Hematopoietic multipotent progenitor cell (in vitro differentiated cells): ENCODE results near the gene ABCA3. TPM values are rescaled to one million over a fixed set of nuclear protein-coding genes. Genes with fewer than 3 reads are reported as not detected.

Experiments used
- DNase-seq, 3 donors: peaks; one replicate each; pipeline ENCODE4 v3.0.0-alpha.2; 2011 to 2015; ENCODE audit warnings: low read depth in 2 of 3, low spot score in 2 of 3
- total RNA-seq: library from RNA; depleted of rRNA; stranded (reverse); fragments of >200 nt; gene quantifications from one replicate; pipeline ENCODE4 v1.2.3, GENCODE V29; 2012

Gene ABCA3
- total RNA-seq, 1 donor: 8.1 TPM

DNA sequence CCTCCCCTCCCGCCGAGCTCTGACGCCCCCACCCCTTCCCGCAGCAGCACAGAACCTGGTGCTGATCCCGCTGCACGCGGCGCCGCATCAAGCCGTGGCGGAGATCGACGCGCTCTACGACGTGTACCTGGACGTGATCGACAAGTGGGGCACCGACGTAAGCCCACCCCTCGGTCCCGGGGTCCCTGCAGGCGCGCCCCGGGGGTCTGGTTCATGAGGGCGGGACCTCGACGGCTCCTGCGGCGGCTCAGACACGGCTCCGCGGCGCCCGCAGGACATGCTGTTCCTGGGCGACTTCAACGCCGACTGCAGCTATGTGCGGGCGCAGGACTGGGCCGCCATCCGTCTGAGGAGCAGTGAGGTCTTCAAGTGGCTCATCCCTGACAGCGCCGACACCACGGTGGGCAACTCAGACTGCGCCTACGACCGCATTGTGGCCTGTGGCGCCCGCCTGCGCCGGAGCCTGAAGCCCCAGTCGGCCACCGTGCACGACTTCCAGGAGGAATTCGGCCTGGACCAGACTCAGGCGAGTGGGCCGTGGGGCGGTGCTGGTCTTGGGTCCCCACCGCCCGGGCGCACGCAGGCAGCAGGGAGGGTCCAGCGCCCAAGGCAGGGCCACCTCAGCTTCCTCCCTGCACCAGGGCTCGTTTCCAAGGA lies 102.9 kb downstream of the ABCA3 start:
- DNase-seq: no peak

DNA sequence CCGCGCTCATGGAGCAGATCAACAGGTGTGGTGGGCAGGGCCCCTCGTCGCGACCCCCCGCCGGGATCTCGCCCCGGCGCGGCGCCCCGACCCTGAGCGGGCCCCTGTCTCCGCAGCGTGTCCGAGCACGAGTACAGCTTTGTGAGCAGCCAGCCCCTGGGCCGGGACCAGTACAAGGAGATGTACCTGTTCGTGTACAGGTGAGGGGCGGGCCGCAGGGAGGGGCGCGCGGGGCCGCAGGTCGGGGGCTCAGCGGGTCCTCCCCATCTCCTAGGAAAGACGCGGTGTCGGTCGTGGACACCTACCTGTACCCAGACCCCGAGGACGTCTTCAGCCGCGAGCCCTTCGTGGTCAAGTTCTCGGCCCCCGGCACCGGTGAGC lies 103.4 kb downstream of the ABCA3 start:
- no peak for DNase-seq

GRCh38 chr16:2236337-2237101 lies 104.0 kb downstream of the ABCA3 start, which contains the start of gene DNASE1L2:
Gene DNASE1L2 (plus strand): TSS chr16:2236444. CDS start chr16:2236817, 373 bp downstream.
- no peak for DNase-seq

GRCh38 chr16:2235695-2236336 lies 104.7 kb downstream of the ABCA3 start:
- no peak for DNase-seq

DNA sequence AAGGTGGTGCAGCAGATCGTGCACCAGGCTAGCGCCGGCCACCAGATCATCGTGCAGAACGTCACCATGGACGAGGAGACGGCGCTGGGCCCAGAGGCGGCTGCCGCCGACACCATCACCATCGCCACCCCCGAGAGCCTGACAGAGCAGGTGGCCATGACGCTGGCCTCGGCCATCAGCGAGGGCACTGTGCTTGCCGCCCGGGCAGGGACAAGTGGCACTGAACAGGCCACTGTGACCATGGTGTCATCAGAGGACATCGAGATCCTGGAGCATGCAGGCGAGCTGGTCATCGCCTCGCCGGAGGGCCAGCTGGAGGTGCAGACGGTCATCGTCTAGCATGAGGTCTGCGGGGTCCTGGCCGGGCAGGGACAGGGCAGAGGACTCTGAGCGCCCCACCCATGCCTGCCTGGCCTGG lies 105.3 kb downstream of the ABCA3 start:
- no peak for DNase-seq

- no peak for DNase-seq
These were observed 105.7 kb downstream of the ABCA3 start for GRCh38 chr16:2234813-2235170.

DNA sequence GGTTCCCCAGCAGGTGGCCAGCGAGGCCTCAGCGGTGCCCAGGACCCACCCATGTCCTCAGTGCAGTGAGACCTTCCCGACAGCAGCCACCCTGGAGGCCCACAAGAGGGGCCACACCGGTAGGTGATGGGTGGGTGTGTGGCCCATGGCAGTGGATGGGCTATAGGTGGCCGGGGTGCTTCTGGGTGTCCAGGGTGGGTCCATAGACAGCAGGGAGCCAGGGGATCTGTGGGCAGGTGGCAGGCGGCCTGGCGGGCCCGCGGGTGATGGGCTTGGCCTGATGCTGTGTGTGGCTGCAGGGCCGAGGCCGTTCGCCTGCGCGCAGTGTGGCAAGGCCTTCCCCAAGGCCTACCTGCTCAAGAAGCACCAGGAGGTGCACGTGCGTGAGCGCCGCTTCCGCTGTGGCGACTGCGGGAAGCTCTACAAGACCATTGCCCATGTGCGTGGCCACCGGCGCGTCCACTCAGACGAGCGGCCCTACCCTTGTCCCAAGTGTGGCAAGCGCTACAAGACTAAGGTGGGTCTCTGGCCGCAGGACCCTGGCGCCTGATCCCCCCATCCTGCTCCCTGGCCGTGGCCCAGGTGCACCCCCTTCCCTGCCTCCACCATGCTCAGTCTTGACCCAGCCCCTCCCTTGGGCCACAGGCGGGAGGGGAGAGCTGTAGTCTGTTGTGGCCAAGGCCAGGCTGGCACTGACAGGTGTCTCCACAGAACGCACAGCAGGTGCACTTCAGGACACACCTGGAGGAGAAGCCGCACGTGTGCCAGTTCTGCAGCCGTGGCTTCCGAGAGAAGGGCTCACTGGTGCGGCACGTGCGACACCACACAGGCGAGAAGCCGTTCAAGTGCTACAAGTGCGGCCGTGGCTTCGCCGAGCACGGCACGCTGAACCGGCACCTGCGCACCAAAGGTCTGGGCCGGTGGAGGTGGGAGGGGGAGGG lies 106.4 kb downstream of the ABCA3 start:
- DNase-seq: no peak

- no peak for DNase-seq
These were observed 107.3 kb downstream of the ABCA3 start for GRCh38 chr16:2233046-2233775.

GRCh38 chr16:2232094-2232990 lies 108.2 kb downstream of the ABCA3 start:
- DNase-seq: no peak

GRCh38 chr16:2231016-2231931 lies 109.3 kb downstream of the ABCA3 start:
- no peak for DNase-seq

DNA sequence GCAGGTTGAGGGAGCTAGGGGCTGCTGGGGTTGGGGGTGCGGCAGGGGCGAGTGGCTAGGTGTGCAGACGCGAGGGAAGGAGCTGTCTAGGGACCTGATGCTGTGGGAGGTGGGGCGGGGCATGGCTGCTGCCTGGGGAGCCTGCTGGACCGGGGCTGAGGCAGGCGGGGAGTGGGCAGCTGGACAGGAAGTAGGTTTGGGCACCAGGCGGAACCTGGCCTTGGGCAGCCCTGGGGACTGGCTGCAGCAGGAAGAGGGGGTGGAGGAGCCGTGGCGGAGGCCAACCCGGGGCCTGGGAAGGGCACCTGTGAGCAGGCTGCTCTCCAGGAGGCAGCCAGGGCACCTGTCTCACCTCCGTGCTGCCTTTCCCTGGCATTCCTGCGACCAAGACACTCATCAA lies 110.2 kb downstream of the ABCA3 start:
- DNase-seq: no peak

DNA sequence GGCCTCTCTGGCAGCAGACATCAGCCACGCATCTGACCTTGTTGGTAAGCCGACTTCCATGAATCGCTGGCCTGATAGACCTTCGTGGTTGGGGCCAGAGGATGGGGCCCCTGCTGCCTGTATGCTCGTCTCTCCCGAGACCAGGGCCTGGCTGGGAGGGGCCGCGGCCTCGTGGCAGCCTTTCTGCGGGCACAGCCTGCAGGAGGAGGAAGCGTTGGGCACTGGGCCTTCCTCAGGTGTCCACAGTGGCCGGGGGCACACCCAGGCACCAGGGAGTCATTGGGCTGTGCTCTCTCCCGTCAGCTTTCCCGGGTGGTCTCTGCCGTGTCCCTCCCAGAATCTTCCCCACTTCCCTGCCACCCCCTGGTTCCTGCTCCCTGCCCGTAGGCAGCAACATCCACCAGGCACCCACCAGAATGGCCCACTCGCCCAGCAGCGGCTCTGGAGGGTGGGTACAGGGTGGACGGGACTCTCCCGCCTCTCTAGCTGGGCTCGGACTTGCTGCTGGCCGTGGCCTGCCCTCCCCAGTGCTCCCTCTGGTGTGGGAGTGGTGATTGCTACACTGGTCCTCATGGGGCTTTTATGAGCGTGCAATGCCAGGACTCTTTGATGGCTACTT lies 110.8 kb downstream of the ABCA3 start:
- DNase-seq: no peak

DNA sequence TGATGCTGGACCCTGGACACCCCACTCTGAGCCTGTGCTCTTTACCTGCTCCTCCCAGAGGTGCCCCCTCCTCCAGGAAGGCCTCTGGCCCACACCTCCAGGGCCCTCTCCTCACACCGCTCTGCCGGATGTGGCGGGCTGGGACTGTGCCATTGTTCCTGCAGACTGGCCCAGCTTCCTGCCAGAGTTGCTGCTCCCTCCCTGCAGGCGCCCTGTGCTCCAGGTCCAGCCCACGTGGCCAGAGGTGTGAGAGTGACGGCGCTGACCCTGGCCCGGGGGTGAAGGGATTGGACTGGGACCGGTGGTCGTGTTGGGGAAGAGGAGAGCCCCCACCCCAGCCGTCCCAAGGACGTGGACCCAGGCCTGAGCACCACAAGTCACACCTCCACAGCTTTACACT lies 111.4 kb downstream of the ABCA3 start:
- no peak for DNase-seq

DNA sequence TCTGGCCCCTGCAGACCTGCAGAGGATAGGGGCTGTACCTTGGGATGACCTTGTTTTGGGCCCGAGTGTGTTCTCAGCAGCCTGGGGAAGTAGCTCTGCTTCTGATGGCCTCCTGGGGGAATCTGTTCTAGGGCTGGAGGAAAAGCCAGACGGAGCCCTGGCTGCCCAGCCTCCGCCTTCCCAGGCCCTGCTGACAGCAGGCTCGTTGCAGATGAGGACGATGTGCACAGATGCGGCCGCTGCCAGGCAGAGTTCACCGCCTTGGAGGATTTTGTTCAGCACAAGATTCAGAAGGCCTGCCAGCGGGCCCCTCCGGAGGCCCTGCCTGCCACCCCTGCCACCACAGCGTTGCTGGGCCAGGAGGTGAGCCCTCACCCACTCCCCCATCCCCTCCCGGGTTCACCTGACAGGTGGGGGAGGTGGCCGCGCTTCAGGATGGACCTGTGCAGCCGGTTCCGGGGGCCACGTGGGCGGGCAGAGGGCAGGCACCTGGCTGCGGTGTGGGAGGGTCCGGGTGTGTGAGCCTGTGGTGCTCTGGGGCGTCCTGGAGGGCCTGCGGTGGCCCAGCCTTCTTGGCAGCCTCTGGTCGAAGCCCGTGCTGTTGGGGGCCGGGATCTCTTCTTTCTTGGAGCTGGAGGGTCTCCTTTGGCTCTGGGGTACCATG lies 112.2 kb downstream of the ABCA3 start:
- DNase-seq: no peak

DNA sequence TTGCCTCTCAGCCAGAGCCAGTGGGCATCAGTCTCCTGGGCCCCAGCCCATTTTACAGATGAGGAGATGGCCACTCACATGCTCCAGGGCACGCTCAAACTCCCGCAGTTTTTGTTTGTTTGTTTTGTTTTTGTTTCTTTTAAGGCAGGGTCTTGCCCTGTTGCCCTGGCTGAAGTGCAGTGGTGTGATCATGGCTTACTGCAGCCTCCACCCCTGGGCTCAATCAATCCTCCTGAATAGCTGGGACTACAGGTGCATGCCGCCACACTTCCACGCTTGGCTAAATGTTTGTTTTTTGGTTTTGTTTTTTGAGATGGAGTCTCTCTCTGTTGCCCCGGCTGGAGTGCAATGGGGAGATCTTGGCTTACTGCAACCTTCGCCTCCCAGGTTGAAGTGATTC lies 113.6 kb downstream of the ABCA3 start:
- DNase-seq: no peak

DNA sequence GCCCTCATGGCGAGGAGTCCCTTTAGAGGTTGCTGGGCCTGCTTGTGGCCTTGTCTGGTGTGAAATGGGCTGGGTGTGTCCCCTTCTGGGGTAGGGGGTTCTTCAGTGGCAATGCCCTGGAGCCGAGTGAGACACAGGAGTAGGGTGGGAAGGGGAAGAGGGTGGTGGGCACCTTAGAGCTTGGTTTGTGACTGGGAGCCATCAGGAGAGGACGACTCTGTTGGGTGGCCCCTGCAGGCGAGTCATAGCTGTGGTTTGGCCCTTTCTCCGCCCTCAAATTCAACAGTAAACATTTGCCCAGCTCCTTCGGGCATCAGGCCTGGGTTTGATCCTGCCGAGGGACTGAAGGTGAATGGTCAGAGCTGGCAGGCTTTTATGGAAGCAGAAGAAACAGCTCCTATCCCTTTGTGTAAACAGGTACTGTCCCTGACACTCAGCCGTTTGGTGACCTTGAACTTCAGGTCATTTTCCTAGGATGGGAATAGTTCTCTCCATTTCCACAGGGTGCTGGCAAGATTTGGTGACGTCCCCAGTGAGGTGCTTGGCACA lies 114.2 kb downstream of the ABCA3 start:
- no peak for DNase-seq
